Endothelial cell of umbilical vein (primary cell): Measurements from ENCODE around the gene ANXA11. TPM values are rescaled to one million over a fixed set of nuclear protein-coding genes. Genes with fewer than 3 reads are reported as not detected.

ENCODE experiments used
- BruUV-seq: library from RNA; stranded (reverse); fragments of 400-500 nt; replicated peaks from 2 replicates; lab custom pipeline; 2021; lab: Mats Ljungman, UMichigan
- CTCF ChIA-PET: fragments of 300-600, 350-600 bp; sonication (Branson Sonifier 250); formaldehyde crosslinking; loops from one replicate; lab custom pipeline; 2021; ENCODE audit warnings: antibody characterized with exemption, inconsistent platforms; lab: Charles Lee
- POLR2A ChIA-PET: fragments of 300-600, 350-600 bp; sonication (Branson Sonifier 250); formaldehyde crosslinking; loops from one replicate; lab custom pipeline; 2021; ENCODE audit warnings: antibody characterized with exemption, inconsistent platforms; lab: Charles Lee
- DNase-seq: peaks from one replicate; pipeline ENCODE4 v3.0.0-alpha.2; 2011; ENCODE audit warnings: low read depth, low spot score
- FAIRE-seq: peaks from 2 replicates; lab custom pipeline; 2011; peaks lifted over from hg19 to GRCh38; lab: Jason Lieb, UNC
- H2AFZ ChIP-seq: 2 replicates; pipeline ENCODE4 v1.6.0; 2012; ENCODE audit warnings: low read depth, low read length, control low read depth, inconsistent platforms
- H3K27ac ChIP-seq: 2 replicates; pipeline ENCODE4 v1.5.1; 2011; ENCODE audit warnings: low read depth, mild to moderate bottlenecking, control low read depth, low read length, moderate library complexity; ENCODE audit not compliant: insufficient read depth
- H3K27me3 ChIP-seq, 2 experiments: 2 replicates each; pipeline versions ENCODE4 v1.6.0 to v1.6.1; 2011; ENCODE audit warnings: low read length in 2 of 2, mixed read lengths in 1 of 2; ENCODE audit not compliant: control insufficient read depth in 2 of 2, insufficient read depth in 2 of 2
- H3K36me3 ChIP-seq, 2 experiments: 2 replicates in 1 of 2; 3 replicates in 1 of 2; pipeline ENCODE4 v1.5.1; 2011; ENCODE audit warnings: low read length in 2 of 2, mild to moderate bottlenecking in 1 of 2, moderate library complexity in 1 of 2; ENCODE audit not compliant: control insufficient read depth in 2 of 2, insufficient read depth in 2 of 2; ENCODE audit errors: extremely low read depth in 1 of 2
- H3K4me1 ChIP-seq: 3 replicates; pipeline ENCODE4 v1.5.1; 2011; ENCODE audit warnings: mild to moderate bottlenecking, low read length; ENCODE audit not compliant: control insufficient read depth, insufficient read depth; ENCODE audit errors: extremely low read depth
- H3K4me2 ChIP-seq: 2 replicates; pipeline ENCODE4 v1.6.1; 2011; ENCODE audit warnings: low read length, control low read depth, mixed read lengths; ENCODE audit not compliant: insufficient read depth
- H3K4me3 ChIP-seq, 3 experiments: fragments of 200-600 bp in 1 of 3; sonication (generic), shearing (Covaris generic) in 1 of 3; replicated peaks in 1 of 3; 2 replicates each; pipeline ENCODE4 v1.5.1; 2011 to 2016; ENCODE audit warnings: control low read depth in 3 of 3, low read length in 3 of 3, mild to moderate bottlenecking in 2 of 3, inconsistent platforms in 1 of 3, low read depth in 1 of 3, moderate library complexity in 1 of 3; ENCODE audit not compliant: insufficient read depth in 1 of 3
- H3K79me2 ChIP-seq: 2 replicates; pipeline ENCODE4 v1.6.0; 2012; ENCODE audit warnings: low read length, inconsistent platforms; ENCODE audit not compliant: control insufficient read depth, insufficient read depth
- H3K9ac ChIP-seq: replicated peaks from 2 replicates; pipeline ENCODE3; 2011; ENCODE audit warnings: low read length, control low read depth; ENCODE audit not compliant: insufficient read depth; ENCODE audit errors: extremely low read depth
- H3K9me1 ChIP-seq: replicated peaks from 3 replicates; pipeline ENCODE4 v1.6.0; 2011; ENCODE audit warnings: mild to moderate bottlenecking, low read length; ENCODE audit not compliant: control insufficient read depth, insufficient read depth; ENCODE audit errors: extremely low read depth
- H3K9me3 ChIP-seq: replicated peaks from 2 replicates; pipeline ENCODE4 v1.5.1; 2012; ENCODE audit warnings: low read length, inconsistent platforms; ENCODE audit not compliant: control insufficient read depth, insufficient read depth
- H4K20me1 ChIP-seq: replicated peaks from 2 replicates; pipeline ENCODE3; 2011; ENCODE audit warnings: mild to moderate bottlenecking, low read length; ENCODE audit not compliant: control insufficient read depth, insufficient read depth; ENCODE audit errors: extremely low read depth
- FOS ChIP-seq: IDR thresholded peaks from 2 replicates; pipeline ENCODE4 v1.6.1; 2011; ENCODE audit warnings: mild to moderate bottlenecking, low read length, moderate library complexity, borderline replicate concordance; ENCODE audit not compliant: insufficient read depth
- GATA2 ChIP-seq: IDR thresholded peaks from 2 replicates; pipeline ENCODE4 v1.7.0; 2011; ENCODE audit warnings: low read depth, mild to moderate bottlenecking, moderate library complexity, mixed read lengths, low read length; ENCODE audit not compliant: insufficient read length, insufficient read depth
- MYC ChIP-seq: IDR thresholded peaks from one replicate; pipeline ENCODE4 v1.6.1; 2011; ENCODE audit warnings: mild to moderate bottlenecking, low read depth, low read length
- POLR2A ChIP-seq: IDR thresholded peaks from 2 replicates; pipeline ENCODE4 v1.6.1; 2012; ENCODE audit warnings: low read depth, mild to moderate bottlenecking, control low read depth, low read length
- POLR2AphosphoS5 ChIP-seq: IDR thresholded peaks from 2 replicates; pipeline ENCODE4 v1.6.1; 2012; ENCODE audit warnings: low read depth, mild to moderate bottlenecking, control low read depth, low read length, moderate library complexity; ENCODE audit not compliant: insufficient read depth
- dilution Hi-C: fragments of 300-500 bp; cut with MboI; formaldehyde crosslinking; loops from one replicate; pipeline ENCODE4 v1.15.0; 2019; ENCODE audit warnings: low sequenced_read_pairs; ENCODE audit not compliant: extremely low pct_ligation_motif_present
- intact Hi-C: fragments of 100-400 bp; cut with micrococcal nuclease; formaldehyde crosslinking; loops from one replicate; pipeline ENCODE4 v1.10.0; 2022
- polyA plus RNA-seq, 4 experiments: library from polyadenylated mRNA; depleted of rRNA in 3 of 4; stranded (reverse) in 3 of 4; unstranded in 1 of 4; fragments of >200 nt; gene quantifications; 2 replicates each; pipeline versions ENCODE4 v1.2.1 to v1.2.3, GENCODE V29; 2011 to 2012; ENCODE audit warnings: missing spikeins in 1 of 4
- total RNA-seq: library from RNA; stranded (reverse); gene quantifications from 2 replicates; pipeline ENCODE4 v1.2.3, GENCODE V29; 2021
- TF ChIP-seq, protein P1 (sequence below), 2 donors: IDR thresholded peaks; 1 replicate in 1 of 2; 2 replicates in 1 of 2; pipeline ENCODE4 v1.5.1; 2011; ENCODE audit warnings: low read length in 2 of 2, mild to moderate bottlenecking in 2 of 2, moderate library complexity in 2 of 2, control low read depth in 1 of 2, inconsistent platforms in 1 of 2, low read depth in 1 of 2; ENCODE audit not compliant: insufficient read depth in 1 of 2; ENCODE audit errors: extremely low read depth in 1 of 2

The ANXA11 gene
- total and polyA plus RNA-seq, 2 donors (not counting 3 experiments of a cell fraction or from before 2014, with no cell fraction given): 59.2 to 143 TPM

DNA sequence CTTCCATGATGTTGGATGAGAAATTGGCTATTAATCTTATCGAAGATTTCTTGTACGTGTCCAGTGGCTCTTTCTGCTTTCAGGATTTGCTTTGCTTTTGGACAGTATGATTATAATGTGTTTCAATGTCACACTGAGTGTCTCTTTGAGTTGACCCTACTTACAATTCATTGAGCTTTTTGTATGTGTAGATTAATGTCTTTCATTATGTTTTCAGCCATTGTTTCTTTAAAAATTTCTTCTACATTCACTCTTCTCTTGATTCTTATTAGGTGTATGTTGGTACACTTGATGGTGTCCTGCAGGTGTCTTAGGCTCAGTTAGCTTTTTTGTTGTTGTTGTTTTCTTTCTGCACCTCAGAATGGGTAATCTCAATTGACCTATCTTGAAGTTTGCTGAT lies 56.2 kb downstream of the ANXA11 start:
- H3K27me3 ChIP-seq: no peaks in the 10 kb centered on the region
- ChIA-PET POLR2A (no interaction called here), CTCF (interaction anchor here (3.0 kb wide), 1 partner anchor 74 kb away, joined by 19 read pairs; no protein-coding TSS in a partner anchor)
- DNase-seq (no peak), FAIRE-seq (no peak)
- intact Hi-C loops: no loop called here
- no peak overlapping the region for H3K9ac ChIP-seq
- H3K27ac ChIP-seq: no peak overlapping the region
- H2AFZ ChIP-seq: no peak overlapping the region
- no peak overlapping the region for H3K4me2 ChIP-seq
- H3K9me3 ChIP-seq: no peaks in the 10 kb centered on the region
- TF ChIP-seq GATA2 (no peak), POLR2AphosphoS5 (no peak), MYC (no peak), POLR2A (no peak), FOS (no peak)
- TF ChIP-seq, protein P1, sequence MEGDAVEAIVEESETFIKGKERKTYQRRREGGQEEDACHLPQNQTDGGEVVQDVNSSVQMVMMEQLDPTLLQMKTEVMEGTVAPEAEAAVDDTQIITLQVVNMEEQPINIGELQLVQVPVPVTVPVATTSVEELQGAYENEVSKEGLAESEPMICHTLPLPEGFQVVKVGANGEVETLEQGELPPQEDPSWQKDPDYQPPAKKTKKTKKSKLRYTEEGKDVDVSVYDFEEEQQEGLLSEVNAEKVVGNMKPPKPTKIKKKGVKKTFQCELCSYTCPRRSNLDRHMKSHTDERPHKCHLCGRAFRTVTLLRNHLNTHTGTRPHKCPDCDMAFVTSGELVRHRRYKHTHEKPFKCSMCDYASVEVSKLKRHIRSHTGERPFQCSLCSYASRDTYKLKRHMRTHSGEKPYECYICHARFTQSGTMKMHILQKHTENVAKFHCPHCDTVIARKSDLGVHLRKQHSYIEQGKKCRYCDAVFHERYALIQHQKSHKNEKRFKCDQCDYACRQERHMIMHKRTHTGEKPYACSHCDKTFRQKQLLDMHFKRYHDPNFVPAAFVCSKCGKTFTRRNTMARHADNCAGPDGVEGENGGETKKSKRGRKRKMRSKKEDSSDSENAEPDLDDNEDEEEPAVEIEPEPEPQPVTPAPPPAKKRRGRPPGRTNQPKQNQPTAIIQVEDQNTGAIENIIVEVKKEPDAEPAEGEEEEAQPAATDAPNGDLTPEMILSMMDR (IDR thresholded peaks at IDR 0.05; ENCODE audit: extremely low read depth in 1 of 2, insufficient read depth in 1 of 2, low read depth in 1 of 2, low read length in 2 of 2): no peak
- H4K20me1 ChIP-seq: no peaks in the 10 kb centered on the region
- no peaks in the 10 kb centered on the region for H3K79me2 ChIP-seq
- dilution Hi-C loops: no loop called here
- H3K36me3 ChIP-seq: peaks cover 0 to 4% of the 10 kb centered on the region in 2 experiments
- H3K9me1 ChIP-seq: no peaks in the 10 kb centered on the region
- H3K4me3 ChIP-seq: no peak overlapping the region
- no TSS peak for BruUV-seq
- H3K4me1 ChIP-seq: peaks cover 8% of the 10 kb centered on the region
